Mesendoderm (in vitro differentiated cells): ENCODE measurements around the gene NKD1.
"Not testable (repeated sequence)": the region's sequence is repeated elsewhere in the genome, so short reads cannot be mapped to it uniquely, and the experiment has no call there.

Source experiments
- DNase-seq: peaks from one replicate; pipeline ENCODE4 v3.0.0; 2013
- H2AK5ac ChIP-seq: 2 replicates; pipeline ENCODE4 v1.6.1; 2013; ENCODE audit warnings: low read length, inconsistent platforms
- H2BK120ac ChIP-seq: 2 replicates; pipeline ENCODE4 v1.6.1; 2013; ENCODE audit warnings: low read depth, mild to moderate bottlenecking, low read length, moderate library complexity, mixed read lengths
- H2BK15ac ChIP-seq: replicated peaks from 2 replicates; pipeline ENCODE4 v1.6.1; 2013; ENCODE audit warnings: low read depth, mild to moderate bottlenecking, moderate library complexity
- H2BK5ac ChIP-seq: 2 replicates; pipeline ENCODE4 v1.6.1; 2013; ENCODE audit warnings: low read length, inconsistent platforms
- H3K18ac ChIP-seq: 2 replicates; pipeline ENCODE4 v1.6.1; 2013; ENCODE audit warnings: mild to moderate bottlenecking, low read length, mixed read lengths
- H3K23ac ChIP-seq: one replicate; pipeline ENCODE4 v1.6.1; 2013; ENCODE audit warnings: low read length
- H3K27ac ChIP-seq: 2 replicates; pipeline ENCODE4 v1.5.1; 2013; ENCODE audit warnings: low read depth, mild to moderate bottlenecking, inconsistent platforms, low read length, moderate library complexity
- H3K27me3 ChIP-seq: 2 replicates; pipeline ENCODE4 v1.6.1; 2013; ENCODE audit warnings: low read length, control low read depth, mild to moderate bottlenecking, inconsistent platforms; ENCODE audit not compliant: insufficient read depth, poor library complexity
- H3K36me3 ChIP-seq: 2 replicates; pipeline ENCODE4 v1.6.1; 2013; ENCODE audit warnings: low read length, inconsistent platforms; ENCODE audit not compliant: control insufficient read depth, insufficient read depth
- H3K4ac ChIP-seq: one replicate; pipeline ENCODE4 v1.6.1; 2013; ENCODE audit warnings: low read depth, mild to moderate bottlenecking, low read length, moderate library complexity
- H3K4me1 ChIP-seq: 2 replicates; pipeline ENCODE4 v1.6.1; 2013; ENCODE audit warnings: low read depth, low read length, inconsistent platforms; ENCODE audit not compliant: control insufficient read depth
- H3K4me2 ChIP-seq: 2 replicates; pipeline ENCODE4 v1.6.1; 2013; ENCODE audit warnings: low read length
- H3K4me3 ChIP-seq: 2 replicates; pipeline ENCODE4 v1.5.1; 2013; ENCODE audit warnings: mild to moderate bottlenecking, low read length
- H3K56ac ChIP-seq: one replicate; pipeline ENCODE4 v1.6.1; 2013; ENCODE audit warnings: low read length
- H3K79me1 ChIP-seq: 2 replicates; pipeline ENCODE4 v1.6.1; 2013; ENCODE audit warnings: low read length, inconsistent platforms
- H3K79me2 ChIP-seq: 2 replicates; pipeline ENCODE4 v1.6.1; 2013; ENCODE audit warnings: mild to moderate bottlenecking, low read length; ENCODE audit not compliant: control insufficient read depth, insufficient read depth
- H3K9ac ChIP-seq: 2 replicates; pipeline ENCODE4 v1.6.1; 2013; ENCODE audit warnings: low read length, inconsistent platforms
- H4K5ac ChIP-seq: one replicate; pipeline ENCODE4 v1.6.1; 2013; ENCODE audit warnings: low read length
- H4K8ac ChIP-seq: one replicate; pipeline ENCODE4 v1.6.1; 2013; ENCODE audit warnings: low read depth, mild to moderate bottlenecking, control low read depth, low read length, moderate library complexity
- WGBS: extraction: QIAGEN DNeasy Blood & Tissue Kit; methylation state at CpG from one replicate; pipeline ENCODE4 v1.1.7; 2013; ENCODE audit warnings: low lambda C conversion rate, missing lambda C conversion rate; ENCODE audit not compliant: insufficient coverage; ENCODE audit errors: extremely low coverage; 5-methylcytosine and 5-hydroxymethylcytosine counted together

Gene NKD1

GRCh38 chr16:50533317-50533716 lies 14.9 kb upstream of the NKD1 start:
- Histone ChIP-seq H4K8ac (no peak overlapping the region), H3K79me2 (no peaks in the 10 kb centered on the region), H3K27me3 (no peaks in the 10 kb centered on the region), H3K36me3 (no peaks in the 10 kb centered on the region), H2BK5ac (no peak overlapping the region), H2AK5ac (no peak overlapping the region), H3K9ac (no peak overlapping the region), H3K4me3 (no peak overlapping the region), H3K56ac (no peak overlapping the region), H3K79me1 (no peaks in the 10 kb centered on the region), H2BK15ac (no peak overlapping the region), H3K18ac (no peak overlapping the region), H2BK120ac (no peak overlapping the region), H3K4me1 (no peaks in the 10 kb centered on the region), H3K23ac (no peak overlapping the region), H3K4ac (no peak overlapping the region), H4K5ac (no peak overlapping the region), H3K4me2 (no peak overlapping the region), H3K27ac (no peak overlapping the region)
- DNase-seq: no peak
- WGBS: no CpG with 5 or more reads among the region's 4 CpGs

DNA sequence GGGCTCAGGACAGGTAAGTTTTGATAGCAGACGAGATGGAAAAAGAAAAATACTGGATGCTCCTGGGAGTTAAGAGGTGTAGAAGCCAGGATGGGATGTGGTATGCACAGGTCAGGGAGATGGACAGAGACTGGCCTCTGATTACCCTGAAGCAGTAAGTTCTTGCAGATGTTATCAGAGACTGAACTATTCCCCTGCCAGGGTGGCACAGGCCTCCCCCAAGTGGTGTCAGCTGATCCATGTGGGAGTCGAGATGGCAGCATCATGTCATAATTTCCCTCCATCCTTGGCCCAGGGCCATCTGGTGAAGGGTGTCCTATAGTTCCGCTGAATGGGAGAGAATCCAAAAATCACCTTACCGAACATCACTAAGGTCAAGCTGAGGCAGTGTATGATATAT lies 14.1 kb upstream of the NKD1 start:
- H3K4me2 ChIP-seq: no peak overlapping the region
- H2BK15ac ChIP-seq: no peak overlapping the region
- H3K79me1 ChIP-seq: no peaks in the 10 kb centered on the region
- no peak overlapping the region for H4K8ac ChIP-seq
- H2BK5ac ChIP-seq: no peak overlapping the region
- WGBS: no CpG with 5 or more reads among the region's 4 CpGs
- H2BK120ac ChIP-seq: no peak overlapping the region
- no peaks in the 10 kb centered on the region for H3K36me3 ChIP-seq
- no peak overlapping the region for H3K4ac ChIP-seq
- H3K9ac ChIP-seq: no peak overlapping the region
- DNase-seq: no peak
- H3K79me2 ChIP-seq: no peaks in the 10 kb centered on the region
- no peak overlapping the region for H3K23ac ChIP-seq
- no peak overlapping the region for H3K27ac ChIP-seq
- H3K4me1 ChIP-seq: peaks cover 3% of the 10 kb centered on the region
- H3K27me3 ChIP-seq: no peaks in the 10 kb centered on the region
- H4K5ac ChIP-seq: no peak overlapping the region
- no peak overlapping the region for H3K18ac ChIP-seq
- no peak overlapping the region for H2AK5ac ChIP-seq
- no peak overlapping the region for H3K4me3 ChIP-seq
- H3K56ac ChIP-seq: no peak overlapping the region

- WGBS: no CpG with 5 or more reads among the region's 10 CpGs
- no peak for DNase-seq
- no peak overlapping the region for H3K23ac ChIP-seq
- H3K56ac ChIP-seq: no peak overlapping the region
- H3K9ac ChIP-seq: no peak overlapping the region
- no peak overlapping the region for H3K4ac ChIP-seq
- no peaks in the 10 kb centered on the region for H3K79me2 ChIP-seq
- no peak overlapping the region for H3K4me2 ChIP-seq
- H2AK5ac ChIP-seq: no peak overlapping the region
- no peak overlapping the region for H3K27ac ChIP-seq
- H4K8ac ChIP-seq: no peak overlapping the region
- no peaks in the 10 kb centered on the region for H3K36me3 ChIP-seq
- H3K79me1 ChIP-seq: no peaks in the 10 kb centered on the region
- no peak overlapping the region for H2BK15ac ChIP-seq
- H4K5ac ChIP-seq: no peak overlapping the region
- H3K27me3 ChIP-seq: no peaks in the 10 kb centered on the region
- peaks cover 3% of the 10 kb centered on the region for H3K4me1 ChIP-seq
- H2BK5ac ChIP-seq: no peak overlapping the region
- no peak overlapping the region for H3K18ac ChIP-seq
- no peak overlapping the region for H2BK120ac ChIP-seq
- no peak overlapping the region for H3K4me3 ChIP-seq
Measured at GRCh38 chr16:50534556-50534955, 13.6 kb upstream of the NKD1 start.

- H2AK5ac ChIP-seq: no peak overlapping the region
- no peak overlapping the region for H3K56ac ChIP-seq
- no peak overlapping the region for H3K27ac ChIP-seq
- H3K9ac ChIP-seq: no peak overlapping the region
- H2BK5ac ChIP-seq: no peak overlapping the region
- H3K4me1 ChIP-seq: peaks cover 3% of the 10 kb centered on the region
- H3K36me3 ChIP-seq: no peaks in the 10 kb centered on the region
- WGBS: no CpG with 5 or more reads among the region's 2 CpGs
- no peaks in the 10 kb centered on the region for H3K79me1 ChIP-seq
- DNase-seq: no peak
- no peak overlapping the region for H3K23ac ChIP-seq
- no peak overlapping the region for H2BK15ac ChIP-seq
- no peak overlapping the region for H4K8ac ChIP-seq
- H3K4me3 ChIP-seq: no peak overlapping the region
- no peak overlapping the region for H4K5ac ChIP-seq
- no peaks in the 10 kb centered on the region for H3K27me3 ChIP-seq
- no peak overlapping the region for H3K4ac ChIP-seq
- no peaks in the 10 kb centered on the region for H3K79me2 ChIP-seq
- H2BK120ac ChIP-seq: no peak overlapping the region
- H3K18ac ChIP-seq: no peak overlapping the region
- no peak overlapping the region for H3K4me2 ChIP-seq
Measured at GRCh38 chr16:50534958-50535357, 13.2 kb upstream of the NKD1 start.

- H3K36me3 ChIP-seq: no peaks in the 10 kb centered on the region
- no peak overlapping the region for H4K5ac ChIP-seq
- H3K18ac ChIP-seq: no peak overlapping the region
- no peak overlapping the region for H3K4me2 ChIP-seq
- H2BK5ac ChIP-seq: no peak overlapping the region
- H2BK120ac ChIP-seq: no peak overlapping the region
- H3K4me3 ChIP-seq: no peak overlapping the region
- no peak overlapping the region for H3K23ac ChIP-seq
- H3K9ac ChIP-seq: no peak overlapping the region
- no CpG with 5 or more reads among the region's 12 CpGs for WGBS
- H2AK5ac ChIP-seq: no peak overlapping the region
- no peaks in the 10 kb centered on the region for H3K79me2 ChIP-seq
- no peak overlapping the region for H2BK15ac ChIP-seq
- no peak for DNase-seq
- no peaks in the 10 kb centered on the region for H3K79me1 ChIP-seq
- peaks cover 5% of the 10 kb centered on the region for H3K4me1 ChIP-seq
- H3K4ac ChIP-seq: no peak overlapping the region
- no peak overlapping the region for H4K8ac ChIP-seq
- no peak overlapping the region for H3K56ac ChIP-seq
- no peak overlapping the region for H3K27ac ChIP-seq
- H3K27me3 ChIP-seq: no peaks in the 10 kb centered on the region
Measured at GRCh38 chr16:50535506-50536257, 12.5 kb upstream of the NKD1 start.

- H3K27ac ChIP-seq, H3K4me3 ChIP-seq, H3K79me1 ChIP-seq, H2BK5ac ChIP-seq, H4K8ac ChIP-seq, H3K36me3 ChIP-seq, H2AK5ac ChIP-seq, H3K18ac ChIP-seq, H3K23ac ChIP-seq, H2BK120ac ChIP-seq, H4K5ac ChIP-seq, H2BK15ac ChIP-seq, DNase-seq, H3K4me2 ChIP-seq, H3K9ac ChIP-seq, H3K56ac ChIP-seq, H3K4me1 ChIP-seq, H3K27me3 ChIP-seq, H3K4ac ChIP-seq, H3K79me2 ChIP-seq: not testable (repeated sequence)
- WGBS: no CpG with 5 or more reads among the region's 7 CpGs
Measured at GRCh38 chr16:50536258-50536645, 11.9 kb upstream of the NKD1 start.
